AG09309 (cell line): ENCODE data around the gene PGM2L1.

Experiments
- DNase-seq: peaks from one replicate; pipeline ENCODE4 v3.0.0-alpha.2; 2010; ENCODE audit warnings: low read depth
- H3K4me3 ChIP-seq: 2 replicates; pipeline ENCODE4 v1.5.1; 2011; ENCODE audit warnings: mild to moderate bottlenecking, low read depth, low read length, moderate library complexity; ENCODE audit not compliant: control insufficient read depth
- CTCF ChIP-seq: IDR thresholded peaks from 2 replicates; pipeline ENCODE4 v1.5.1; 2011; ENCODE audit warnings: mild to moderate bottlenecking, low read depth, low read length, inconsistent platforms; ENCODE audit not compliant: insufficient read depth, control insufficient read depth; ENCODE audit errors: missing control alignments

The PGM2L1 gene

GRCh38 chr11:74438681-74439080 is 40.4 kb upstream of the PGM2L1 start:
- DNase-seq = no peak
- no peak overlapping the region for H3K4me3 ChIP-seq
- TF ChIP-seq CTCF = no peak

- DNase-seq = no peak
- H3K4me3 ChIP-seq = no peak overlapping the region
- TF ChIP-seq CTCF = no peak
These were observed 39.3 kb upstream of the PGM2L1 start for GRCh38 chr11:74437441-74438042.

GRCh38 chr11:74434528-74434927 is 36.3 kb upstream of the PGM2L1 start:
- H3K4me3 ChIP-seq = no peak overlapping the region
- no peak for DNase-seq
- no peak for TF ChIP-seq CTCF

- no peak for TF ChIP-seq CTCF
- no peak for DNase-seq
- H3K4me3 ChIP-seq = no peak overlapping the region
These were observed 31.0 kb upstream of the PGM2L1 start for GRCh38 chr11:74429205-74429604.

- no peak for DNase-seq
- no peak overlapping the region for H3K4me3 ChIP-seq
- no peak for TF ChIP-seq CTCF
These were observed 29.2 kb upstream of the PGM2L1 start for GRCh38 chr11:74427384-74427886.

- H3K4me3 ChIP-seq = no peak overlapping the region
- no peak for TF ChIP-seq CTCF
- no peak for DNase-seq
These were observed 26.9 kb upstream of the PGM2L1 start for GRCh38 chr11:74425100-74425499.
